Measurements from ENCODE around the gene UGCG.
A peak's percentile ranks its signal among the peaks of the same experiment; 100 is the strongest.
"Not testable (repeated sequence)": the region's sequence is repeated elsewhere in the genome, so short reads cannot be mapped to it uniquely, and the experiment has no call there.

The UGCG gene

DNA sequence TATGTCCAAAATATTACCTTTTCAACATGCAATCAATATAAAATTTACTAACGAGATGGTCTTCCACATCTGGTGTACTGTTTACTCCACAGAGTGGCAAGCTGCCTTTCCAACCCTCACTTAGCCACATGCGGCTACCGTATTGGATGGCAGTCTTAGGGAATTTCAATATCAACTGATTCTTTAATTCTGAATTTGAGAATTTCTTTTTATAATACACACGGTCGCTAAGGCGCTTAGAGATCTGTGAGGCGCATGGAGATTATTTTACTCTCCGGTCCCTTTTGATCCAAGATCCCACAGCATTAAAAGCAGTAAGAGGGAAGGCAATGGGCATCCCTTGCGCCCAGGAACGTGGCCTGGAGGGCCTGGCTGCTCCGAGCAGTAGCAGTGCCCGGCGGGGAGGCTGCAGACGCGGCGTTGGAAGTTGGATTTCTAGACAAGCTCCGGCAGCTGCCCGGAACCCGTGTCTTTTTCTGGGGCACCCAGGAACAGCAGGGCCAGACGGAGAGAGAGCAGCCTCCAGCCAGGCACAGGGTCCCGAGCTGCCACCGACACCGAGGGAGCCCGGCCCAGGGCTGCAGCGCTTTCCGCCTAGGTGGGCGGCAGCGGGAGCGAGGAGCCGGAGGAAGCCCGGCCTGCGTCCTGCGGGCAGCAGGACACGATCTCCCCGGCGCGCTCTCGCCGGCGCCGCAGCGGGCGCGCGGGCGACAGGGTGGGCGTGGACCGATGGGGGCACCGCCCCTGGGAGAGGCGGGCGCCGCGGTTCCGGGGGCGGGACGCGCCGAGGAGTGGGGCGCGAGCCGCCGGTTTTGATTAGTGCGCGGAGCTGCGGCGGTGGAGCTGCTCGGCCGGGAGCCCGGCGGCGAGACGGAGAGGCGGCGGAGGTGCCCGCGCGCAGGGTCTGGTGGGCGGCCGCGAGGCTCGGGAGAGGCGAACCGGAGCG is at the start of gene UGCG:
TSS of gene UGCG (plus strand) at position 819 of the 946 bp plus-strand sequence. CDS start 402 bp downstream, outside the sequence.
- peak; percentile 96 for DNase-seq

DNA sequence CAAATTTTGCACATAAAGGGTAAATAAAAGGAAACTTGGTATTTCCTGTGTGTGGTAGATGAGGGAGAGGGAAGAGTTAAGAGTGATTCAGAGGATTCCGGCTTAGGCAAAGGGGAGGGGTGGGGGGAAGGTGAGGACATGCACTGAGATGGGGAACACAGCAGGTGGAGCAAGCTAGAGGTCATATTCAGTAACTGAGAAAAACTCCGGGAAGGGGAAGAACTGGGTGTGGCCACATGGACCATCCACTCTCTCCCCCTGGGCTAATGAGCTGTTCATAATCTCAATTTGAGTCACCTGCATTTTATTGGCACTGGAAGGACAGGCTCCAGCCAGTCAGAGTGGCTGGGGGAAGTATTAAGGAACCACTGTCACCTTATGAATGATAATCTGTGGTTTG is 45.1 kb upstream of the UGCG start:
- peak; percentile 74 for DNase-seq

DNA sequence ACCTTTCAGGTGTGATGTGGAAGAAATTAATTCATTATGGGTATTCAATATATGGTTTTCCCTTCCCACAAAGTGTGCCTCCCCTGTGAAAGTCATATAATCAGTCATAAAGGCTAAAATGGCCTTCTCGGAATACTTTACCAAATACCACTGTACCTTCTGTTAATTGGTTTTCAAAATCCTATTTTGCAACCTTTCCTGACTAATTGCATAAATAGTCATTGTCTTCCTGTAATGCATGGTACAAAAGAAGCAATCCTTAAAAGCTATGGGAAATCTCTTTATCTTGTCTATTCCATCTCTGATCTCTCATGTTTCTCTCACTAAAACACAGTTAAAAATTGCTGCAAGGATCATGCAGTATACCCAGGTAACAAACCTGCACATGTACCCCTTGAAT is 44.3 kb upstream of the UGCG start:
- no peak for DNase-seq

DNA sequence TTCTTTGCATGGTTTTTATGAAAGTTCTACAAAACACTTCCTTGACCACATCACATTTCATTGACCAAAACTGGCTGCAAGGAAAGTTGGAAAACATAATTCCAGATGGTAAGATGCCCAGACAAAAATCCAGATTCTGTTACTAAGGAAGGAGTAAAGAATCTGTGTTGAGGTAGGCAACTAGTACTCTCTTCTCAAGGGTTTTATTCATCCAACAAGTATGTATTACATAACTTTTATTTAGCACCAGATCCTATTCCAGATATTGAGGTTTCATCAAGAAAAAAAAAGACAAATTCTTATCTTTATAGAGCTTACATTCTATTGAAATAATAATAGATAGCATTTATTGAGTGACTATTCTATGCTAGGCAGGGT is 43.2 kb upstream of the UGCG start:
- no peak for DNase-seq

DNA sequence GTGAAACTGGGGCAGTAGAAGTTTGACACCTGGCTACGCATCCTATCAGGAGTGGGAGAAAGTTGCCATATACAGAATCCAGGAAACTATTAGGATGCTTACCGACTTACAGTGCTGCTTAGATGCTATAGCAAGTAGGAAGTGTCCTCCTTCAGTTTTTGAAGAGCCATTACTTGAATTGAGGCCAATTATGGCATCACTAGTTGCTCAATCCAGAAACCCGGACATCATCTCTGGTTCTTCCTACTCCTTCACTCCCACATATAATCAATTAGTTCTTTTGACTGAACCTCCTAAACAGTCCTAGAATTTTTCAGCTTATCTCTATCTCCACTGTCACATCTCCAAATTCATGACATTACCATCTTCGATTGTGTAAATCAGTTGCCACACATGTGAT is 41.8 kb upstream of the UGCG start:
- DNase-seq, result peak; percentile 36

DNA sequence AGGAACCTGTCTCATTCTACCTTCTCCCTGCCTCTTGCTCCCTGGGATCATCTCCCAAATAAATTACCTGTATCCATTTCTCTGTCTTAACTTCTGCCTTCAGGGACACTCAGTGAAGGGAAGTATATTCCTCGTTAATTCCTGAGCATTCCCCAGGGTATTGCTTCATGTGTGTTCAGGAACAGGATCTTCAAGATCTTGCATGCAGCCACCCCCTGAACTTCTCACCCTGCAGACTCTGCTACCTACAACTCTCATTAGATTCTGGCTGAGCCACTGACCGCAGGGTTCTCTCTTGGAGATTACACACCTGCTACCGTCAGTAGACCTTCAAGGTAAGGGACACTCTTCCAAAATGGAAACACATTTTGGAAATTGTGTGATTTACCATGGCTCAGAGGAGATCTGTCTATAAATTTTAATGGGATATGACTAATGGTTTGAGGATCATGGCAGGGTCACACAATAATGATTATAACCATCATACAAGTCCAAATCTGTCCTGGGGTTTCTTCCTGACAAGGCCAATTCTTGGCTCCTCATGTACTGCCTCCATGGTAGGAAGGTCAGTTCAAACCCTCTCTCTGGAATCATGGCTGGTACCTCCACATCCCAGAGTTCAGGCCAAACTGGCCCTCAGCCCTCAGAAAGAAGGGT is 38.9 kb upstream of the UGCG start:
- no peak for DNase-seq

DNA sequence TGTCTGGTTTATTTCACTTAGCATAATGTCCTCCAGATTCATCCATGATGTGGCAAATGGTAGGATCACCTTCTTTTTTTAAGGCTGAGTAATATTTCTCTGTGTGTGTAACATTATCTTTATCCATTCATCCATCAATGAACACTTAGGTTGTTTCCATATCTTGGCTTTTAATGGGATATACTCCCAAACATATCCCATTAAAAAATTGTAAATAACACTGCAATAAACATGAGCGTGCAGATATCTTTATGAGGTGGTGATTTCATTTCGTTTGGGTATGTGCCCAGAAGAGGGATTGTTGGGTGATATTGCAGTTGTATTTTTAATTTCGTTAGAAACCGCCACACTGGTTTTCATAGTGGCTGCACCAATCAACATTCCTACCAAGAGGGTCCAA is 36.2 kb upstream of the UGCG start:
- DNase-seq, result no peak

DNA sequence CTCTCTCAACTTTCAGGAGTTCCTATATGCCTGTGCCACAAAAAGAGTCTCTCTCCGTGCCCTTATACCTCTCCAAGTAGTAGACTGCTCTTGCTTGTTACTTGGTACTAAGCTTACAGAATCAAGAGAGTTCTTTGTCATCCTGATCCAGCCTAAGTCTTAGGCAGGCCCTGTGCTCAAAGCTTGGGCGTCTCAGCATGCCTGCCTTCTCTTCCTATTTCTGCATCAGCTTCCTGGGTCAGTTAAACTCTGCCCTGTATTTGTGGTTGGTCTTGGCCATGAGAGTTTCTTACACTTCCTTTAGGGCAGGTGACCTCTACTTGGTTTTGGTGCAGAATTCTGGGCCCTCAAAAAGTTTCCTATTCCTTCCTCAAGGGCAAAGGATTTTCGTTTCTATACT is 33.0 kb upstream of the UGCG start:
- DNase-seq, result no peak

DNA sequence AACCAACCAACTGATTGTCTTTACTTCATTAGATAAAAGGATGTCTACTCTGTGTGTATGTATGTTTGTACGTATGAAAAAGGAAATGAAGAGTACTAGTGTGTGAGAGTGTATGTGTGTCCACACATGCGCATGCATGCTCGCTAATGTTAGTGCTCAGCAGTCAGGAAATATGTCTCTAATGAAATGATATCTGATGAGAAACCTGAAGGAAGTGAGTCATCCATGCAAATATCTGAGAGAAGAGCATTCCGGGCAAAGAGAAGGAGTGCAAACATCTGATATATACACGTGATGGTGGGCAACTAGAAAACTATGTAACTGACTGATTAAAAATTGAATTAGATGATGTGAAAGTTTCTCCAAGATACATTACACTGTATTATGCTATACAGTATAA is 29.6 kb upstream of the UGCG start:
- DNase-seq, result peak; percentile 86

DNA sequence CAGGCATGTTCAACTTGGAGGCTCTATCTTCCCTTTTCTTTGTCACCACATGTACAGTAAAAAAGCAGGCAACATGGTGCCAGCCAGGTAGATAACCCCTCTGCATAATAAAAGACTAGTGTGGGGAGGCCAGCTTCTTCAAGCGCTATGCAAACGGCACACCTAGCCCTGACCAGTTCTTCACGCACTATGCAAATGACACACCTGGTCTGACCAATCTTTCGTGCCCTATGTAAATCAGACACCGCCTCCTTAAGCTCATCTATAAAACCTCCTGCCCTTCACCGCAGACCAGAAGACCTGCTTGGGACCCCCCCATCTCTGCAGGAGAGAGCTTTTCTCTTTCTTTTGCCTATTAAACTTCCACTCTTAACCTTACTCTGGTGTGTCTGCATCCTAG is 28.1 kb upstream of the UGCG start:
- no peak for DNase-seq

DNA sequence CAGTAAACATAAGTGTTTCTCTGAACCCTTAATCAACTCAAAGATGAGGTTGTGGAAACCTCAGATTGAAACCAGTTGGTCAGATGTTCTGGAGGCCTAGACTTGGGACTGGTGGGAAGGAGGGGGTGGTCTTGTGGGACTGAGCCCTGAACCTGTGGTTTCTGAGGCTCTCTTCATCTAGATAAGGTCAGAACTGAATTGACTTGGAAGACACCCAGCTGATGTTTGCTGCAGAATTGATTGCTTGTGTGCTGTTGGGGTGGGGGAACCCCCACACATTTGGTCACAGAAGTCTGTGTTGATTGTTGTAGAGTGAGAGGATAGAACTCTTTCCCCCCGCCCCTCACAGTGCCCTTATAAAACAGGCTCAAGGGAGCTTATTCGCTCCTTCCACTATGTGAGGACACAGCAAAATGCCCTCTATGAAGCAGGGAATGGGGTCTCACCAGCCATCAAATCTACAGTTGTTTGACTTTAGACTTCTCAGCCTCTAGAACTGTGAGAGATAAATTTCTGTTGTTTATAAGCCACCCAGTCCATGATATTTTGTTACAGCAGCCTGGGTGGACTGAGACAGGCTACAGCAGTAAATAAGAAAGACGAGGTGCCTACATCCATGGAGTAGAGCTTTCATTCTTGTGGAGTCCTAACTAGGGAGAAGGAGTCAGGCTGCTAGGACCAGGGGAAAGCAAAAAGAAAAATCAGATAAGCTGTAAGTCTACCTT is 25.7 kb upstream of the UGCG start:
- no peak for DNase-seq

DNA sequence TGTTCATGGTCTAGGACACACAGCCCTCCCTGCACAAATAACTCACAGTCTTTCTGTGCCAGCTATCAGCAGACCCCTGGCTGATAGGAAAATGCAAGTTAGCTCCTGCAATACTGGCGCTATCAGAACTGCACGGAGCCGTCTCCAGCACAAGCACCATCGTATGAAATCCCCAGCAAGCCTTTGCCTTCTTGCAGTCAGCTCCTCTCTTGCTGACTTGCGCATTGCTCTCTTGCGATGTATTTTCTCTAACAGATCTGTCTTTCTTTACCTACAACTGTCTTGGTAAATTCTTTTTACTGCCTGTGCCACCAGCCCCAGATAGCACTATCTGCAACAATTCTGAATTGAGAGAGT is 25.1 kb upstream of the UGCG start:
- DNase-seq, result no peak

DNA sequence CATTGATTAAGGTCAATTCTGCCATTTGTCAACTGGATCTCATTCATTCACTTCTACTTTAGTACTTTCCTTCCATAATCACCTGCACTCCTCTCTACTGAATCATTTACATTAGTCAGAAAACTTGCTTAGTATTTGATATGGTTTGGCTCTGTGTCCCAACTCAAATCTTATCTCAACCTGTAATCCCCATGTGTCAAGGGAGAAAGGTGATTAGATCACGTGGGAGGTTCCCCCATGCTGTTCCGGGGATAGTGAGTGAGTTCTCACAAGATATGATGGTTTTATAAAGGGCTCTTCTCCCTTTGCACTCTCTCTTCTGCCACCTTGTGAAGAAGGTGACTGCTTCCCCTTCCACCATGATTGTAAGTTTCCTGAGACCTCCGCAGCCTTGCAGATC is 23.7 kb upstream of the UGCG start:
- DNase-seq, result peak; percentile 56

DNA sequence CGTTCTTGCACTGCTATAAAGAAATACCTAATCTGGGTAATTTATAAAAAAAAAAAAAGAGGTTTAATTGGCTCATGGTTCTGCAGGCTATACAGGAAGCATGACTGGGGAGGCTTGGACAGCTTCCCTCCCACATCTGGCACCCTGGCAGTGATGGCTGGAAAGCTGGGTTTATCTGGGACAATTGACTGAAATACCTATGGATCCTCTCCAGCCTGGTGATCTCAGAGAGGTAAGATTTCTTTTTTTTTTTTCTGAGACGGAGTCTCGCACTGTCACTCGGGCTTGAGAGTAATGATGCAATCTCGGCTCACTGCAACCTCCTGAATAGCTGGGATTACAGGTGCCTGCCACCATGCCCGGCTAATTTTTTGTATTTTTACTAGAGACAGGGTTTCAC is 22.7 kb upstream of the UGCG start:
- DNase-seq, result no peak

DNA sequence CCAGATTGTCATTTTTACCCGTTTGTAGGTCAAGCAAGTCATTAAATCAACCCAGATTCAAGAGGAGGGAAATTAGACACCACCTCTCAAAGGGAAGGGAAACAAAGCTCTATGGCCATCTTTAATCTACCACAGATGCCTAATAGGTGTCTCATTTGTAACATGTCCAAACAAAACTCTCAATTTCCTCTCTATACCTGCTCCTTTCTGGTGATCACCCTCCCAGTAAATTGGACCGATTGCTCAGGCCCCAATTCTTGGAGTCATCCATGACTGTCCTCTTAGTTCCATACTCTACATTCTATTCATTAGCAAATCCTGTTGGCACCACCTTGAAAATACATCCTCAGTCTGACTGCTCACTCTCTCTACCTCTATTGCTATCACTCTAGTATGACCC is 22.1 kb upstream of the UGCG start:
- no peak for DNase-seq

DNA sequence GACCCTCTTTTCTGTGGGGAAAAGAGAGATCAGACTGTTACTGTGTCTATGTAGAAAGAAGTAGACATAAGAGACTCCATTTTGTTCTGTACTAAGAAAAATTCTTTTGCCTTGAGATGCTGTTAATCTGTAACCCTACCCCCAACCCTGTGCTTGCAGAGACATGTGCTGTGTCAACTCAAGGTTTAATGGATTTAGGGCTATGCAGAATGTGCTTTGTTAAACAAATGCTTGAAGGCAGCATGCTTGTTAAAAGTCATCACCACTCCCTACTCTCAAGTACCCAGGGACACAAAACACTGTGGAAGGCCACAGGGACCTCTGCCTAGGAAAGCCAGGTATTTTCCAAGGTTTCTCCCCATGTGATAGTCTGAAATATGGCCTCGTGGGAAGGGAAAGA is 21.3 kb upstream of the UGCG start:
- DNase-seq, result not testable (repeated sequence)

DNA sequence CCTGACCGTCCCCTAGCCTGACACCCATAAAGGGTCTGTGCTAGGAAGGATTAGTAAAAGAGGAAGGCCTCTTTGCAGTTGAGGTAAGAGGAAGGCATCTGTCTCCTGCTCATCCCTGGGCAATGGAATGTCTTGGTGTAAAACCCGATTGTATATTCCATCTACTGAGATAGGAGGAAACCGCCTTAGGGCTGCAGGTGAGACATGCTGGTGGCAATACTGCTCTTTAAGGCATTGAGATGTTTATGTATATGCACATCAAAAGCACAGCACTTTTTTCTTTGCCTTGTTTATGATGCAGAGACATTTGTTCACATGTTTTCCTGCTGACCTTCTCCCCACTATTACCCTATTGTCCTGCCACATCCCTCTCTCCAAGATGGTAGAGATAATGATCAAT is 20.9 kb upstream of the UGCG start:
- DNase-seq, result not testable (repeated sequence)

DNA sequence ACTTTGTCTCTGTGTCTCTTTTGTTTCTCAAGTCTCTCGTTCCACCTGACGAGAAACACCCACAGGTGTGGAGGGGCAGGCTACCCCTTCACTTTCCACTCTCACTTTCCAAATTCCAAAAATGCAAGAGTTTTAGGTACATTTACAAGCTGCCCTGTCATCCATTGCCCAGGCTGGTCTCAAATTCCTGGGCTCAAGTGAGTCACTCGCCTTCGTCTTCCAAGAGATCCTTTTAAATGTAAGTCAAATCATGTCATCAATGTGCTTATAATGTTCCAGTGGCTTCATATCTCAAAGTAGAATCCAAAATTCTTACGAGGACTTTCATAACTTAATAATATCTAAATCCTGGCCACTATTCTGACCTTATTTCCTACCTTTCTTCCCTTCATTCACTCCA is 20.4 kb upstream of the UGCG start:
- DNase-seq, result no peak

DNA sequence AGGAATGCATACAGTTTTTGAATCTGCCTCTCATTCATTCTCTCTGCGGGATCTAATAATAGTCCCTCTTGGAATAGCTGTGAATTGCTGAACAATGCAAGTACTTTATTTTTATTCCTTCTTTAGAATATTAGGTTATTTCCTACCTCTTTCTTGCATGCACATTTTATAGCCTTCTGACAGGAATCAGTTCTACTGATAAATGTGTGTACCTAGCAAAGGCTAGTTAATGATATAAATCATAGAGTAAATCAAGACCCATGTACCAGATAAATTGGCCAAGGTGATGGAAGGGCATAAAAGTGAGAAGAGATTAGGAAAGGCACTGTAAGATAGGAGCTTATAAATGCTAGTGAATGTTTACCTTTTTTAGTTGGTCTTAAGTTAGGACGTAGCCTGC is 19.2 kb upstream of the UGCG start:
- DNase-seq, result no peak

DNA sequence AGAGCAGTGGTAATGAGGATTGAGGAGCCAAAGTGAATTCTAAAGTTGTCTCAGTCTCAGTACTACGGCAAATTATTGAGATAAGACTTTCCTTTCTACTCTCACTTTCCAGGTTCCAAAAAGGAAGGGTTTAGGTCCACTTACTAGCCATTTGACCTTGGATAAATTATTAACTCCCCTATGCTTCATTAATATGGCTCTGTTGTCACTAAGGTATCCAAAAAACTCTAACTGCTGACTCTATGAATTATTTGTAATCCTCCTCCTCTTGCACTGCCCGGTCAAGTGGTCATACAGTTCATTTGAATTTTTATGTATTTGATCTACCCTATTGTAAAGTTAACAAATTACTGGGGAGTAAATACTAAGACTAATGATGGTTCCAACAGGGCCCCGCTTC is 17.7 kb upstream of the UGCG start:
- DNase-seq, result no peak

DNA sequence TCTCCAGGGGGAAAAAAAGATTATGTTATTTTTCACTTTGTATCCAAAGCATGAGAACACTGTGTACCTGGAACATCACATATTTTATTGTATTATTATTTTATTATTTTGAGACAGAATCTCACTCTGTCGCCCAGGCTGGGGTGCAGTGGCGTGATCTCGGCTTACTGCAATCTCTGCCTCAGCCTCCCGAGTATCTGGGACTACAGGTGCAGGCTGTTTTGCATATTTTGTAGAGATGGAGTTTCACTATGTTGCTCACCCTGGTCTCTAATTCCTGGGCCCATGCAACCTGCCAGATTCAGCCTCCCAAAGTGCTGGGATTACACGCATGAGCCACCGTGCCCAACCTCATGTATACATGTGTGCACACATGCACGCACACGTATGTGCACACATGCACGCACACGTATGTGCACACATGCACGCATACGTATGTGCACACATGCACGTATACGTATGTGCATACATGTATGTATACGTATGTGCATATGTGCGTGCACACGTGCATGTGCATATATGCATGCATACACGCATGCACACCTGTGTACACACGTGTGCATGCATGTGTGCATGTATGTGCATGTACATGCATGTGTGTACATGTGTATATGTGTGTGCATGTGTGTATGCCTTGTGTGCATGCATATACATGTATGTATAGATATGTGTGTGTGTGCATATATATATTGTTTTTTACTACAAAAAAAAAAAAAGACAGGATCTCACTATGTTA is 9.5 kb upstream of the UGCG start:
- no peak for DNase-seq

DNA sequence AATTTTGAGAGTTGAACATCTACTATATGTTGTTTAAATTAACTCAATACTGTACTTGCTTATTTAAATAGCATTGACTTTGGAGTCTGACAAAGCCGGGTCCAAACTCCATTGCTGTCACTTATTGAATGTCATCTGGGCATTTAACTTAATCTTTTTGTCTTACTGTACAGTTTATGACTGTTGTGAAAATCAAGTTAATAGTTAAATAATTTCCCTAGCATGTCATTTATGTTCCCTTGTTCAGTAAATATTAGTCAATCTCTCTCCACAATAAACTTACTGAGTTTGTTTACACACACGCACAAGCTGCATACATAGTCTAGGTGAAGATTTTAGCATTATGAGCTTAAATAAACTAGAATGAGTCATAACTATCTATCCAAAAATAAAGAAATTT is 6.3 kb upstream of the UGCG start:
- DNase-seq, result no peak

DNA sequence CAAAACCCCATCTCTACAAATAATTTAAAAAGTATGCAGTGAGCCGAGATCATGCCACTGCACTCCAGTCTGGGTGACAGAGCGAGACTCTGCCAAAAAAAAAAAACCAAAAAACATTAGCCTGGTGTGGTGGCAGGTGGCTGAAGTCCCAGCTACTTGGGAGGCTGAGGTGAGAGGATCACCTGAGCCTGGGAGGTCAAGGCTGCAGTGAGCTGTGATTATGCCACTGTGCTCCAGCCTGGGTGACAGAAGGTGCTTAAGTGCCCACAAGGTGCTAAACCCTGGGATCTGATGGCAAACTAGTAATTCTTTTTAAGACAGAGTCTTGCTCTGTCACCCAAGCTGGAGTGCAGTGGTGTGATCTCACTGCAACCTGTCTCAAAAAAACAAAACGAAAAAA is 5.7 kb upstream of the UGCG start:
- DNase-seq, result not testable (repeated sequence)
